Measurements from ENCODE around the gene MAGEA8. TPM values are rescaled to one million over a fixed set of nuclear protein-coding genes. Genes with fewer than 3 reads are reported as not detected.
"Not testable (repeated sequence)": the region's sequence is repeated elsewhere in the genome, so short reads cannot be mapped to it uniquely, and the experiment has no call there.

Gene MAGEA8
- total RNA-seq, 6 donors from 2014 or later = not detected

DNA sequence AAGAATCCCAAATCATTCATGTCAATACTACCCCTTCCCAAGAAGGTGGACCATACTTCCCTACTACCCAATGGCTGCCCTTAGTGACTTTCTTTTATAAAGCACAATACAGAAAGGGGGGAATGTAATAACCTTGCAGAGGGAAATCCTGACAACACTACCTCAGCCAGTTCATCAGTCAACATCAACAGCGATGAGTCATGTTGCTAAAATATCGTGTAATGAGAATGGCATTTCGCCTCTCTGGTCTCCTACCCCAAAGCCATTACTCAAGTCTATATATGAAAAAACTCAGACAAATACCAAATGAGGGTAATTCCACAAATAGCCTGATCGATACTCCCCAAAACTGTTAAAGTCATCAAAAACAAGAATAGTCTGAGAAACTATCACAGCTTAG is 3.3 kb upstream of the MAGEA8 start:
- Histone ChIP-seq H3K9me3 (no peaks in the 10 kb centered on the region), H3K4me3 (no peak overlapping the region), H3K27ac (no peak overlapping the region), H3K4me1 (no peaks in the 10 kb centered on the region), H3K36me3 (no peaks in the 10 kb centered on the region), H3K27me3 (no peaks in the 10 kb centered on the region)
- no peak for DNase-seq
- WGBS, 2 donors = 79 to 89% methylated on average over 4 of the region's 4 CpGs
- TF ChIP-seq EP300 (IDR thresholded peaks at IDR 0.05) (no peak), POLR2AphosphoS5 (IDR thresholded peaks at IDR 0.05) (no peak), POLR2A (IDR thresholded peaks at IDR 0.05) (no peak)
- TF ChIP-seq, protein P1, sequence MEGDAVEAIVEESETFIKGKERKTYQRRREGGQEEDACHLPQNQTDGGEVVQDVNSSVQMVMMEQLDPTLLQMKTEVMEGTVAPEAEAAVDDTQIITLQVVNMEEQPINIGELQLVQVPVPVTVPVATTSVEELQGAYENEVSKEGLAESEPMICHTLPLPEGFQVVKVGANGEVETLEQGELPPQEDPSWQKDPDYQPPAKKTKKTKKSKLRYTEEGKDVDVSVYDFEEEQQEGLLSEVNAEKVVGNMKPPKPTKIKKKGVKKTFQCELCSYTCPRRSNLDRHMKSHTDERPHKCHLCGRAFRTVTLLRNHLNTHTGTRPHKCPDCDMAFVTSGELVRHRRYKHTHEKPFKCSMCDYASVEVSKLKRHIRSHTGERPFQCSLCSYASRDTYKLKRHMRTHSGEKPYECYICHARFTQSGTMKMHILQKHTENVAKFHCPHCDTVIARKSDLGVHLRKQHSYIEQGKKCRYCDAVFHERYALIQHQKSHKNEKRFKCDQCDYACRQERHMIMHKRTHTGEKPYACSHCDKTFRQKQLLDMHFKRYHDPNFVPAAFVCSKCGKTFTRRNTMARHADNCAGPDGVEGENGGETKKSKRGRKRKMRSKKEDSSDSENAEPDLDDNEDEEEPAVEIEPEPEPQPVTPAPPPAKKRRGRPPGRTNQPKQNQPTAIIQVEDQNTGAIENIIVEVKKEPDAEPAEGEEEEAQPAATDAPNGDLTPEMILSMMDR (IDR thresholded peaks at IDR 0.05) = no peak
- ATAC-seq (ENCODE audit: low FRiP score in 2 of 2) = no peak

DNA sequence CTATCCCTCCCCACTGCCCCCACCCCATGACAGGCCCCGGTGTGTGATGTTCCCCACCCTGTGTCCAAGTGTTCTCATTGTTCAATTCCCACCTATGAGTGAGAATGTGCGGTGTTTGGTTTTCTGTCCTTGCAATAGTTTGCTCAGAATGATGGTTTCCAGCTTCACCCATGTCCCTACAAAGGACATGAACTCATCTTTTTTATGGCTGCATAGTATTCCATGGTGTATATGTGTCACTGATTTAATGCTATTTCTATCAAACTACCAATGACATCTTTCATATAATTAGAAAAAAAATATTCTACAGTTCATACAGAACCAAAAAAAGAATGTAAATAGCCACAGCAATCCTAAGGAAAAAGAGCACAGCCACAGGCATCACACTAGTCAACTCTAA is 9.8 kb downstream of the MAGEA8 start:
- not testable (repeated sequence) for H3K4me1 ChIP-seq; ATAC-seq (ENCODE audit: low FRiP score in 2 of 2); H3K4me3 ChIP-seq; H3K36me3 ChIP-seq; DNase-seq; H3K9me3 ChIP-seq; H3K27ac ChIP-seq; H3K27me3 ChIP-seq
- 93 to 97% methylated on average over 2 of the region's 2 CpGs for WGBS, 2 donors

DNA sequence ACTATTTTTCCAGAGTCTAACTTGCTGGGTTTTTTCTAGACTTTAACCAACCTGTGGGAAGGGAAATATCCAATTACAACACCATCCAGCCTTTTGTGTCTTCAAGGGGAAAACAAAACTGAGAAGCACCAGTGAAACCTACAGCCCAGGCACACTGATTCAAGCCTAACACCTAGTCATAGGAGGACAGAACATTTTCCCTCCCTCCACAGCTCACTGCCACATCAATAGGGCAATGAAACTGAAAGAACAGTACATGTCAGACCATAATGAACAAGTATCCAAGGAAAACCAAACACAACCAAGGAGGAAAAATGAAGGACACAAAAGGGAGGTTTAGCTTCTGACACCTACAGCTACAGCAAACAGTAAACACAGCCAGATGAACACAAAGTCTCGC is 17.6 kb downstream of the MAGEA8 start:
- Histone ChIP-seq H3K27me3 (no peaks in the 10 kb centered on the region), H3K4me1 (no peaks in the 10 kb centered on the region), H3K36me3 (no peaks in the 10 kb centered on the region), H3K4me3 (no peak overlapping the region), H3K9me3 (no peaks in the 10 kb centered on the region), H3K27ac (no peak overlapping the region)
- TF ChIP-seq EP300 (IDR thresholded peaks at IDR 0.05) = no peak
- TF ChIP-seq, protein P1 (IDR thresholded peaks at IDR 0.05) = no peak
- TF ChIP-seq POLR2AphosphoS5 (IDR thresholded peaks at IDR 0.05) = no peak
- TF ChIP-seq POLR2A (IDR thresholded peaks at IDR 0.05) = no peak
- DNase-seq (no peak), ATAC-seq (ENCODE audit: low FRiP score in 2 of 2) (no peak)
- WGBS, 2 donors = 63 to 73% methylated on average over 1 of the region's 1 CpG

DNA sequence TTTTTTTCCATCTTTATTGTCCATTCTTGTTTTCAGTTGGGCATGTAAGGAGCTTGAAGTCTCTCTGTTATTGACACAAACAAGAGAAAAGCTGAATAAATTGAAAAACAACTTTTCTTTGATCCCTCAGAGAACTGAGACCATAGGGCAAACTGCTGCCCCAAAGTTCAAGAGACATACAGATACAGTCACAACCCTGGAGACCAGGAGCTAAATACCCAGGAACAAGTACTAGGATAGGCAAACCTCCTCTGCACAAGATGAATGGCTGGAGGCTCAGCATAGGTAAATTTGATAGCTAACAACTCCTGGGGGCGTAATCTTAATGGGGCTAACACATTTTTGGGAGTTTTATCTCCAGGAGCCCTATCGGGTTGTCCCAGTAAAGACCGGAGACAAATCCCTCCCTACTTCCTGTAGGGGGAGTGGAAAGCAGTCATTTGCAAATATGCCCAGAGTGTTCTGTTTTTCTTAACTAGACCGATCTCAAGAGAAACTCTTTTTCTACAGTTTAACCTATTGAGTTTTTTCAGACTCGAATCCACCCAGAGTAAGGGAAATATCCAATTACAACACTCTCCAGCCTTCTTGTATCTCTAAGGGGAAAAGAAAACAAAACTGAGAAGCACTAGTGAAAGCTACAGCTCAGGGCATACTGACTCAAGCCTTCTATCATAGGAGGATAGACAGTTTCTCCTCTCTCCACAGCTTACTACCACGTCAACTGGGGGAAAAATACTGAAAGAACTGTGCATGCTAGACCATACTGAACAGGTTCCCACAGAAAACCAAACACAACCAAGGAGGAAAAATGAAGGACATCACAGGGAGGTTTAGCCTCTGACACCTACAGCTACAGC is 23.1 kb downstream of the MAGEA8 start:
- DNase-seq = no peak
- peak overlapping the region in 2 of 4 donors; percentile 2 to 22 for H3K4me3 ChIP-seq

DNA sequence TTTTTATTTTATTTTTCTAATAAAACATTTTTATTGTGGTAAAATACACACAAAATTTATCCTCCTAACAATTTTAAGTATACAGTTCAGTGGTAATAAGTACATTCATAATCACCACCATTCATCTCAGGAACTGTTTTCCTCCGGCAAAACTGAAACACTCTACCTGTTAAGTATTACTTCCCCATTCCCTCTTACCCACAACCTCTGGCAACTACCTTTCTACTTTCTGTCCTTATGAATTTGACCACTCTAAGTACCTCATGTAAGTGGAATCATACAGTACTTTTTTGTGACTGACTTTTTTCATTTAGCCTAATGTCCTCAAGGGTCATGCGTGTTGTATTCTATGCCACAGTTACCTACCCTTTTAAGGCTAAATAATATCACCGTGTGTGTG is 27.3 kb downstream of the MAGEA8 start:
- H3K4me1 ChIP-seq = no peaks in the 10 kb centered on the region
- 75 to 93% methylated on average over 3 of the region's 3 CpGs for WGBS, 2 donors
- H3K27me3 ChIP-seq = no peaks in the 10 kb centered on the region
- no peaks in the 10 kb centered on the region for H3K9me3 ChIP-seq
- no peaks in the 10 kb centered on the region for H3K36me3 ChIP-seq
- no peak for ATAC-seq (ENCODE audit: low FRiP score in 2 of 2)
- H3K4me3 ChIP-seq = no peak overlapping the region
- TF ChIP-seq, protein P1 (IDR thresholded peaks at IDR 0.05) = no peak
- no peak for TF ChIP-seq EP300 (IDR thresholded peaks at IDR 0.05)
- no peak for TF ChIP-seq POLR2A (IDR thresholded peaks at IDR 0.05)
- TF ChIP-seq POLR2AphosphoS5 (IDR thresholded peaks at IDR 0.05) = no peak
- DNase-seq = no peak
- no peak overlapping the region for H3K27ac ChIP-seq

More for the DNA sequence above, 23.1 kb downstream of the MAGEA8 start:
- Histone ChIP-seq H3K9me3 (no peaks in the 10 kb centered on the region), H3K4me1 (no peaks in the 10 kb centered on the region), H3K36me3 (no peaks in the 10 kb centered on the region), H3K27me3 (no peaks in the 10 kb centered on the region), H3K27ac (no peak overlapping the region)
- ATAC-seq (ENCODE audit: low FRiP score in 2 of 2) = no peak
- 12 to 24% methylated on average over 4 to 6 of the region's 6 CpGs for WGBS, 2 donors
- TF ChIP-seq, protein P1 (IDR thresholded peaks at IDR 0.05) = no peak
- TF ChIP-seq EP300 (IDR thresholded peaks at IDR 0.05) = no peak
- TF ChIP-seq POLR2AphosphoS5 (IDR thresholded peaks at IDR 0.05) = no peak
- no peak for TF ChIP-seq POLR2A (IDR thresholded peaks at IDR 0.05)
